SK-N-SH (cell line): ENCODE results near the gene STARD8. TPM values are rescaled to one million over a fixed set of nuclear protein-coding genes. Genes with fewer than 3 reads are reported as not detected.

Experiments used
- CTCF ChIA-PET: fragments of 300-600, 350-600 bp; formaldehyde crosslinking; extraction: SDS; loops from one replicate; lab custom pipeline; 2021; lab: Yijun Ruan, JAX
- POLR2A ChIA-PET: fragments of 350-600 bp; sonication (Branson Sonifier 250); formaldehyde crosslinking; extraction: SDS; loops from one replicate; lab custom pipeline; 2020; ENCODE audit warnings: antibody characterized with exemption, inconsistent platforms; lab: Yijun Ruan, JAX
- DNase-seq: peaks from one replicate; pipeline ENCODE4 v3.0.0; 2012
- H2AFZ ChIP-seq: fragments of 200-600 bp; sonication (generic); 2 replicates; pipeline ENCODE4 v1.8.1; 2016; ENCODE audit warnings: antibody characterized with exemption, mild to moderate bottlenecking, low read depth
- H3F3A ChIP-seq: fragments of 200-600 bp; sonication (generic); replicated peaks from 2 replicates; pipeline ENCODE3; 2016; ENCODE audit warnings: antibody characterized with exemption, mild to moderate bottlenecking; ENCODE audit not compliant: insufficient read depth
- H3K27ac ChIP-seq, 2 experiments: fragments of 200-500 bp in 1 of 2; fragments of 200-600 bp in 1 of 2; sonication (Bioruptor generic) in 1 of 2; sonication (generic), shearing (Covaris generic) in 1 of 2; 2 replicates each; pipeline versions ENCODE4 v1.5.1 to v1.6.1; 2014 to 2016; ENCODE audit warnings: low read depth in 2 of 2, inconsistent platforms in 1 of 2, low read length in 1 of 2, mild to moderate bottlenecking in 1 of 2, mixed read lengths in 1 of 2
- H3K27me3 ChIP-seq: fragments of 200-600 bp; sonication (generic), shearing (Covaris generic); 2 replicates; pipeline ENCODE4 v1.6.1; 2016; ENCODE audit warnings: mixed run types; ENCODE audit not compliant: insufficient read depth
- H3K36me3 ChIP-seq, 2 experiments: fragments of 200-500 bp in 1 of 2; fragments of 200-600 bp in 1 of 2; sonication (Bioruptor generic) in 1 of 2; sonication (generic) in 1 of 2; replicated peaks in 1 of 2; 2 replicates each; pipeline versions ENCODE3 to v1.5.1; 2014 to 2016; ENCODE audit warnings: low read length in 1 of 2, mild to moderate bottlenecking in 1 of 2; ENCODE audit not compliant: insufficient read depth in 2 of 2, control insufficient read depth in 1 of 2
- H3K4me1 ChIP-seq, 2 experiments: fragments of 200-500 bp in 1 of 2; fragments of 200-600 bp in 1 of 2; sonication (Bioruptor generic) in 1 of 2; sonication (generic), shearing (Covaris generic) in 1 of 2; 2 replicates each; pipeline versions ENCODE4 v1.5.1 to v1.6.1; 2014 to 2016; ENCODE audit warnings: low read depth in 1 of 2, low read length in 1 of 2, mixed run types in 1 of 2; ENCODE audit not compliant: insufficient read depth in 2 of 2, control insufficient read depth in 1 of 2
- H3K4me2 ChIP-seq: fragments of 200-600 bp; sonication (generic), shearing (Covaris generic); 2 replicates; pipeline ENCODE4 v1.6.1; 2017; ENCODE audit warnings: mixed run types
- H3K4me3 ChIP-seq, 2 experiments: fragments of 200-500 bp in 1 of 2; fragments of 200-600 bp in 1 of 2; sonication (Bioruptor generic) in 1 of 2; sonication (generic), shearing (Covaris generic) in 1 of 2; 2 replicates each; pipeline versions ENCODE4 v1.5.1 to v1.8.1; 2014 to 2016; ENCODE audit warnings: low read depth in 2 of 2, inconsistent platforms in 1 of 2, low read length in 1 of 2, mild to moderate bottlenecking in 1 of 2, mixed read lengths in 1 of 2, moderate library complexity in 1 of 2
- H3K79me2 ChIP-seq: fragments of 200-600 bp; sonication (generic); 2 replicates; pipeline ENCODE4 v1.8.1; 2017; ENCODE audit warnings: mild to moderate bottlenecking; ENCODE audit not compliant: insufficient read depth
- H3K9ac ChIP-seq: fragments of 200-600 bp; sonication (generic); 2 replicates; pipeline ENCODE4 v1.6.1; 2017; ENCODE audit warnings: mixed run types
- H3K9me2 ChIP-seq: fragments of 200-600 bp; sonication (generic); 2 replicates; pipeline ENCODE4 v1.6.1; 2017; ENCODE audit warnings: mixed run types
- H3K9me3 ChIP-seq: fragments of 200-600 bp; sonication (generic); 2 replicates; pipeline ENCODE4 v1.6.1; 2017; ENCODE audit warnings: mixed run types, mild to moderate bottlenecking, moderate library complexity
- H4K20me1 ChIP-seq: fragments of 200-600 bp; sonication (generic); 2 replicates; pipeline ENCODE4 v1.6.1; 2017; ENCODE audit warnings: mild to moderate bottlenecking, mixed run types; ENCODE audit not compliant: insufficient read depth
- ELF1 ChIP-seq: IDR thresholded peaks from 2 replicates; pipeline ENCODE4 v1.4.0; 2012
- EZH2phosphoT487 ChIP-seq: fragments of 200-600 bp; sonication (generic); IDR thresholded peaks from 2 replicates; pipeline ENCODE4 v1.6.1; 2017; ENCODE audit warnings: low read depth, mixed run types, mild to moderate bottlenecking, antibody characterized with exemption, moderate library complexity, borderline replicate concordance
- FOXM1 ChIP-seq: IDR thresholded peaks from 2 replicates; pipeline ENCODE4 v1.4.0; 2012; ENCODE audit warnings: low read depth, mild to moderate bottlenecking
- GABPA ChIP-seq: IDR thresholded peaks from 2 replicates; pipeline ENCODE4 v1.4.0; 2012; ENCODE audit warnings: low read depth, mild to moderate bottlenecking
- MAX ChIP-seq: IDR thresholded peaks from 2 replicates; pipeline ENCODE4 v1.4.0; 2012; ENCODE audit warnings: low read depth
- NFIC ChIP-seq: IDR thresholded peaks from 2 replicates; pipeline ENCODE4 v1.4.0; 2012; ENCODE audit warnings: borderline replicate concordance
- NRF1 ChIP-seq: IDR thresholded peaks from 2 replicates; pipeline ENCODE4 v1.6.1; 2012; ENCODE audit warnings: low read depth, mild to moderate bottlenecking, low read length
- RAD21 ChIP-seq: IDR thresholded peaks from 2 replicates; pipeline ENCODE4 v1.6.1; 2012; ENCODE audit warnings: mild to moderate bottlenecking, low read length
- RCOR1 ChIP-seq: fragments of 150-350 bp; IDR thresholded peaks from 2 replicates; pipeline ENCODE4 v1.6.1; 2017; ENCODE audit warnings: antibody characterized with exemption, low read length
- REST ChIP-seq: IDR thresholded peaks from 2 replicates; pipeline ENCODE4 v1.6.1; 2012; ENCODE audit warnings: mild to moderate bottlenecking, low read depth, low read length, moderate library complexity
- RFX5 ChIP-seq: IDR thresholded peaks from 2 replicates; pipeline ENCODE4 v1.6.1; 2012; ENCODE audit warnings: mild to moderate bottlenecking, improper control_type of control experiment, low read length
- RXRA ChIP-seq: IDR thresholded peaks from 2 replicates; pipeline ENCODE4 v1.4.0; 2012; ENCODE audit warnings: low read depth, mild to moderate bottlenecking, borderline replicate concordance
- SMC3 ChIP-seq: IDR thresholded peaks from 2 replicates; pipeline ENCODE4 v1.6.1; 2012; ENCODE audit warnings: low read depth, low read length, improper control_type of control experiment
- TCF12 ChIP-seq: IDR thresholded peaks from 2 replicates; pipeline ENCODE4 v1.4.0; 2012
- YY1 ChIP-seq: IDR thresholded peaks from 2 replicates; pipeline ENCODE4 v1.4.0; 2012; ENCODE audit warnings: low read depth, mild to moderate bottlenecking
- WGBS: methylation state at CpG from one replicate; pipeline ENCODE4 v1.1.6; 2017; ENCODE audit warnings: low lambda C conversion rate; 5-methylcytosine and 5-hydroxymethylcytosine counted together
- polyA plus RNA-seq, 3 experiments: library from polyadenylated mRNA; depleted of rRNA; stranded (reverse); fragments of >200 nt; gene quantifications; 2 replicates each; pipeline ENCODE4 v1.2.3, GENCODE V29; 2012
- TF ChIP-seq, protein P1 (sequence below): fragments of 150-350 bp; IDR thresholded peaks from 2 replicates; pipeline ENCODE4 v1.6.1; 2017; ENCODE audit warnings: antibody characterized with exemption, low read length, low read depth, borderline replicate concordance

Gene STARD8
- polyA plus RNA-seq, 1 of the 3 experiments (the other 2 are of a cell fraction) = 2.6 TPM

DNA sequence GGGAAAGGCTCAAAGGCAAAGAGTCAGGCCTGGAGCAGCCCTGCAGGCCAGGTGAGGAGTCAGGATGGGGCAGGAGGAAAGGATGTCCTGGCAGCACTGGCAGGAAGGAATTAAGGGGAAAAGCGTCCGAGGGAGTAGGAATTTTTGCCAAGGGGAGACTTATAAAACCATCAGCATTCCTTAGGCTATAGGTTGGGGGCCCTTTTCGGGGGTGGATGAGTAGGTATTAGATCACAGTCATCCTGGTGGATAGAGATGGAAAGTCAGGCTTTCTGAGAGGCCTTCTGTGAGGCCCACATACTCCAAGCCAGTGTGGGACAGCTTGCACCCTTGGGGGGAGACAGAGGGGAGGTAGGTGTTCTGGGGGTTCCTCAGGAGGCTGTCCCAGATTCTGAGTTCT, 12.3 kb downstream of the STARD8 start:
- H3K4me1 ChIP-seq = no peaks in the 10 kb centered on the region
- no peak overlapping the region for H3K4me2 ChIP-seq
- H3K36me3 ChIP-seq = no peaks in the 10 kb centered on the region
- TF ChIP-seq YY1 (no peak), REST (no peak), RFX5 (no peak), RXRA (no peak), NRF1 (no peak), TCF12 (no peak), SMC3 (no peak), RCOR1 (no peak), MAX (no peak), FOXM1 (no peak), GABPA (no peak), NFIC (no peak), ELF1 (no peak), RAD21 (no peak), EZH2phosphoT487 (no peak)
- TF ChIP-seq, protein P1, sequence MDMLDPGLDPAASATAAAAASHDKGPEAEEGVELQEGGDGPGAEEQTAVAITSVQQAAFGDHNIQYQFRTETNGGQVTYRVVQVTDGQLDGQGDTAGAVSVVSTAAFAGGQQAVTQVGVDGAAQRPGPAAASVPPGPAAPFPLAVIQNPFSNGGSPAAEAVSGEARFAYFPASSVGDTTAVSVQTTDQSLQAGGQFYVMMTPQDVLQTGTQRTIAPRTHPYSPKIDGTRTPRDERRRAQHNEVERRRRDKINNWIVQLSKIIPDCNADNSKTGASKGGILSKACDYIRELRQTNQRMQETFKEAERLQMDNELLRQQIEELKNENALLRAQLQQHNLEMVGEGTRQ = no peak
- no peaks in the 10 kb centered on the region for H3K9me3 ChIP-seq
- no peak overlapping the region for H3K9ac ChIP-seq
- no peaks in the 10 kb centered on the region for H3K9me2 ChIP-seq
- 45% methylated on average over 3 of the region's 3 CpGs for WGBS
- no peak overlapping the region for H3K4me3 ChIP-seq
- no peaks in the 10 kb centered on the region for H3F3A ChIP-seq
- H4K20me1 ChIP-seq = no peaks in the 10 kb centered on the region
- no peak overlapping the region for H3K27ac ChIP-seq
- no peak for DNase-seq
- H3K79me2 ChIP-seq = no peaks in the 10 kb centered on the region
- no peak overlapping the region for H2AFZ ChIP-seq
- CTCF ChIA-PET = interaction anchor here (1.2 kb wide), 1 partner anchor 14 kb away, joined by 3 read pairs; no protein-coding TSS in a partner anchor
- H3K27me3 ChIP-seq = no peaks in the 10 kb centered on the region
- POLR2A ChIA-PET = no interaction called here
